H9 (cell line): ENCODE data around the gene TMEM184B. TPM values are rescaled to one million over a fixed set of nuclear protein-coding genes. Genes with fewer than 3 reads are reported as not detected.

Source experiments
- DNase-seq: peaks from one replicate; pipeline ENCODE4 v3.0.0-alpha.2; 2017
- H2AFZ ChIP-seq: one replicate; pipeline ENCODE4 v1.6.1; 2013; ENCODE audit warnings: mild to moderate bottlenecking, low read length, control low read depth, moderate library complexity
- H2AK5ac ChIP-seq: 2 replicates; pipeline ENCODE4 v1.6.1; 2013; ENCODE audit warnings: low read length, control low read depth, mixed read lengths; ENCODE audit not compliant: insufficient read length
- H2BK120ac ChIP-seq: one replicate; pipeline ENCODE4 v1.6.1; 2013; ENCODE audit warnings: low read depth, mild to moderate bottlenecking, low read length, control low read depth, inconsistent platforms; ENCODE audit not compliant: poor library complexity, severe bottlenecking
- H2BK12ac ChIP-seq: 2 replicates; pipeline ENCODE4 v1.6.1; 2013; ENCODE audit warnings: low read length, control low read depth, mixed read lengths, low read depth; ENCODE audit not compliant: insufficient read length
- H2BK15ac ChIP-seq: 2 replicates; pipeline ENCODE4 v1.6.1; 2013; ENCODE audit warnings: low read depth, low read length, control low read depth
- H2BK20ac ChIP-seq: one replicate; pipeline ENCODE4 v1.6.1; 2013; ENCODE audit warnings: low read depth, mild to moderate bottlenecking, low read length, control low read depth, inconsistent platforms; ENCODE audit not compliant: poor library complexity, severe bottlenecking
- H2BK5ac ChIP-seq: 2 replicates; pipeline ENCODE4 v1.6.1; 2013; ENCODE audit warnings: low read length, control low read depth, mixed read lengths; ENCODE audit not compliant: insufficient read length
- H3K14ac ChIP-seq: 2 replicates; pipeline ENCODE4 v1.6.1; 2013; ENCODE audit warnings: low read length, control low read depth; ENCODE audit not compliant: insufficient read depth
- H3K18ac ChIP-seq: 2 replicates; pipeline ENCODE4 v1.6.1; 2013; ENCODE audit warnings: low read depth, mild to moderate bottlenecking, mixed read lengths, low read length, control low read depth; ENCODE audit not compliant: insufficient read length
- H3K23ac ChIP-seq: 2 replicates; pipeline ENCODE4 v1.6.1; 2013; ENCODE audit warnings: low read length, control low read depth, mixed read lengths, low read depth; ENCODE audit not compliant: insufficient read length
- H3K23me2 ChIP-seq: 2 replicates; pipeline ENCODE4 v1.6.1; 2013; ENCODE audit warnings: low read depth, mild to moderate bottlenecking, mixed read lengths, low read length, control low read depth; ENCODE audit not compliant: insufficient read length, poor library complexity, severe bottlenecking
- H3K27ac ChIP-seq: 2 replicates; pipeline ENCODE4 v1.5.1; 2013; ENCODE audit warnings: low read length, control low read depth, mixed read lengths, low read depth; ENCODE audit not compliant: insufficient read length
- H3K27me3 ChIP-seq: 2 replicates; pipeline ENCODE4 v1.6.1; 2013; ENCODE audit warnings: low read length, control low read depth, inconsistent platforms; ENCODE audit not compliant: insufficient read depth
- H3K4ac ChIP-seq: 2 replicates; pipeline ENCODE4 v1.6.1; 2013; ENCODE audit warnings: low read depth, mild to moderate bottlenecking, control low read depth, inconsistent platforms, low read length, moderate library complexity
- H3K4me1 ChIP-seq: 2 replicates; pipeline ENCODE4 v1.6.1; 2013; ENCODE audit warnings: low read length, control low read depth, inconsistent platforms; ENCODE audit not compliant: insufficient read depth
- H3K4me2 ChIP-seq: 2 replicates; pipeline ENCODE4 v1.6.1; 2013; ENCODE audit warnings: low read length, control low read depth, mixed read lengths; ENCODE audit not compliant: insufficient read length, insufficient read depth
- H3K56ac ChIP-seq: 2 replicates; pipeline ENCODE4 v1.6.1; 2013; ENCODE audit warnings: low read depth, mild to moderate bottlenecking, mixed read lengths, low read length, control low read depth; ENCODE audit not compliant: insufficient read length
- H3K79me1 ChIP-seq: 2 replicates; pipeline ENCODE4 v1.6.1; 2013; ENCODE audit warnings: low read depth, mild to moderate bottlenecking, moderate library complexity, low read length, control low read depth, inconsistent platforms; ENCODE audit not compliant: insufficient read depth, poor library complexity, severe bottlenecking
- H3K79me2 ChIP-seq: 2 replicates; pipeline ENCODE4 v1.6.1; 2013; ENCODE audit warnings: low read length, control low read depth, inconsistent platforms; ENCODE audit not compliant: insufficient read depth
- H3K9ac ChIP-seq: 2 replicates; pipeline ENCODE4 v1.6.1; 2013; ENCODE audit warnings: low read length, control low read depth, mixed read lengths; ENCODE audit not compliant: insufficient read length; ENCODE audit errors: extremely low read depth
- H3K9me3 ChIP-seq: one replicate; pipeline ENCODE4 v1.6.1; 2013; ENCODE audit warnings: low read depth, low read length, inconsistent platforms; ENCODE audit not compliant: control insufficient read depth
- H3T11ph ChIP-seq: one replicate; pipeline ENCODE4 v1.6.1; 2013; ENCODE audit warnings: mild to moderate bottlenecking, low read length, control low read depth, inconsistent platforms
- H4K20me1 ChIP-seq: one replicate; pipeline ENCODE4 v1.6.1; 2013; ENCODE audit not compliant: control insufficient read depth, insufficient read length, insufficient read depth
- H4K5ac ChIP-seq: 2 replicates; pipeline ENCODE4 v1.6.1; 2013; ENCODE audit warnings: low read depth, mild to moderate bottlenecking, mixed read lengths, low read length, control low read depth; ENCODE audit not compliant: insufficient read length
- H4K8ac ChIP-seq: replicated peaks from 2 replicates; pipeline ENCODE4 v1.6.1; 2013; ENCODE audit warnings: low read length, control low read depth, mixed read lengths, low read depth; ENCODE audit not compliant: insufficient read length
- H4K91ac ChIP-seq: 2 replicates; pipeline ENCODE4 v1.6.1; 2013; ENCODE audit warnings: low read depth, mild to moderate bottlenecking, moderate library complexity, mixed read lengths, low read length, control low read depth; ENCODE audit not compliant: insufficient read length
- H3K27ac Mint-ChIP-seq, 3 experiments: 2 replicates in 2 of 3; 3 replicates in 1 of 3; pipeline ENCODE4 v1.8.0; 2020 to 2021; ENCODE audit warnings: mixed read lengths in 3 of 3, mild to moderate bottlenecking in 1 of 3, moderate library complexity in 1 of 3
- H3K27me3 Mint-ChIP-seq: 2 replicates; pipeline ENCODE4 v1.8.0; 2021; ENCODE audit warnings: low read depth, mild to moderate bottlenecking, moderate library complexity, mixed read lengths
- H3K36me3 Mint-ChIP-seq, 3 experiments: 2 replicates in 2 of 3; 3 replicates in 1 of 3; pipeline ENCODE4 v1.8.0; 2020 to 2021; ENCODE audit warnings: low read depth in 3 of 3, mixed read lengths in 3 of 3; ENCODE audit not compliant: insufficient read depth in 1 of 3
- H3K4me1 Mint-ChIP-seq, 2 experiments: 2 replicates each; pipeline ENCODE4 v1.8.0; 2020; ENCODE audit warnings: mixed read lengths in 2 of 2
- H3K4me3 Mint-ChIP-seq, 2 experiments: 2 replicates in 1 of 2; 3 replicates in 1 of 2; pipeline ENCODE4 v1.8.0; 2020 to 2021; ENCODE audit warnings: mild to moderate bottlenecking in 2 of 2, mixed read lengths in 2 of 2, moderate library complexity in 1 of 2
- H3K9me3 Mint-ChIP-seq, 2 experiments: 2 replicates in 1 of 2; 3 replicates in 1 of 2; pipeline ENCODE4 v1.8.0; 2020; ENCODE audit warnings: mild to moderate bottlenecking in 2 of 2, mixed read lengths in 2 of 2, moderate library complexity in 1 of 2
- CTCF ChIP-seq: fragments of 200-600 bp; sonication (generic); conservative IDR thresholded peaks from 3 replicates; pipeline ENCODE4 v1.8.0; 2021; ENCODE audit warnings: antibody characterized with exemption, mild to moderate bottlenecking
- WGBS: extraction: QIAGEN DNeasy Blood & Tissue Kit; methylation state at CpG from one replicate; pipeline ENCODE4 v1.1.7; 2013; ENCODE audit warnings: missing lambda C conversion rate, low lambda C conversion rate, mixed read lengths; ENCODE audit not compliant: insufficient read length; ENCODE audit errors: extremely low coverage; 5-methylcytosine and 5-hydroxymethylcytosine counted together
- total RNA-seq: library from RNA; stranded (reverse); gene quantifications from 2 replicates; pipeline ENCODE4 v1.2.1, GENCODE V29; 2021

TMEM184B gene
- total RNA-seq, 1 experiment from 2014 or later: 58.5 TPM

DNA sequence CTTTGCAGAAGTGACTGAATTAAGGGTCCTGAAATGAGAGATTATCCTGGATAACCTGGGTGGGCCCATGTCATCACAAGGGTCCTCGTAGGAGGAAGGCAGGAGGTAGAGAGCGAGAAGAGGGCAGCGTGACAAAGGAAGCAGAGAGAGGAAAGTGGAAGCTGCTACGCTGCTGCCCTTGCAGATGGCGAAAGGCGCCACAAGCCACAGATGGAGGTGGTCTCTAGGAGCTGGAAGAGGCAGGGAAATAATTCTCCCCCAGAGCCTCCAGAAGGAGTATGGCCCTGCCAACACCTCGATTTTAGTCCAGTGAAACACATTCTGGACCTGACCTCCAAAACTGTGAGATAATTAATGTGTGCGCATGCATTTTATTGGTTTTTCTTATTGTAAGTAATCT lies 13.4 kb downstream of the TMEM184B start:
- Histone ChIP-seq H2AFZ (no peak overlapping the region), H3K4me2 (no peak overlapping the region), H4K5ac (no peak overlapping the region), H2BK5ac (no peak overlapping the region), H3K23ac (no peak overlapping the region), H3K79me1 (peaks cover 5% of the 10 kb centered on the region), H4K91ac (no peak overlapping the region), H3K18ac (no peak overlapping the region), H3K9me3 (no peaks in the 10 kb centered on the region), H2BK15ac (no peak overlapping the region), H3K4ac (no peak overlapping the region), H4K20me1 (peaks cover 2% of the 10 kb centered on the region), H3K27me3 (no peaks in the 10 kb centered on the region), H3K27ac (no peak overlapping the region), H3K9ac (no peak overlapping the region), H3K14ac (no peak overlapping the region), H3K56ac (no peak overlapping the region), H4K8ac (no peak overlapping the region), H2BK120ac (no peak overlapping the region), H3K23me2 (no peaks in the 10 kb centered on the region), H2BK12ac (no peak overlapping the region), H3T11ph (no peak overlapping the region), H2BK20ac (no peak overlapping the region), H3K79me2 (no peaks in the 10 kb centered on the region; the same call in 1 of the 2 replicates), H3K4me1 (no peaks in the 10 kb centered on the region), H2AK5ac (no peak overlapping the region)
- no CpG with 5 or more reads among the region's 8 CpGs for WGBS
- peaks cover 25 to 41% of the 10 kb centered on the region in 2 experiments for H3K4me1 Mint-ChIP-seq
- no peaks in the 10 kb centered on the region for H3K27me3 Mint-ChIP-seq
- peaks cover 0 to 11% (median 1%) of the 10 kb centered on the region in 3 experiments; a peak in 4 of 7 replicates for H3K36me3 Mint-ChIP-seq
- no peaks in the 10 kb centered on the region for H3K9me3 Mint-ChIP-seq
- peak overlapping the region in 2 of 3 experiments; percentile 42 to 79; a peak in 3 of 7 replicates for H3K27ac Mint-ChIP-seq
- no peak overlapping the region for H3K4me3 Mint-ChIP-seq
- DNase-seq: no peak
- no peak for TF ChIP-seq CTCF
